B cell (primary cell): Measurements from ENCODE around the gene MON1B.

ENCODE experiments used
- CTCF ChIP-seq: fragments of 200-600 bp; IDR thresholded peaks from one replicate; pipeline ENCODE4 v1.8.0; 2022; ENCODE audit warnings: antibody characterized with exemption, mild to moderate bottlenecking
- EZH2 ChIP-seq: IDR thresholded peaks from 2 replicates; pipeline ENCODE4 v1.6.1; 2012; ENCODE audit warnings: borderline replicate concordance, low read depth, mild to moderate bottlenecking, moderate library complexity, low read length; ENCODE audit not compliant: insufficient read depth, poor library complexity, severe bottlenecking

GRCh38 chr16:77211880-77212740, 21.1 kb downstream of the MON1B start:
- TF ChIP-seq CTCF (no peak), EZH2 (no peak)
